Natural killer cell treated with Interleukin-12 subunit alpha and Interleukin-12 subunit beta and Interleukin-15 and Interleukin-18, amount 100 ng/mL, for 72 hours (primary cell): ENCODE measurements around the gene NECTIN3. TPM values are rescaled to one million over a fixed set of nuclear protein-coding genes. Genes with fewer than 3 reads are reported as not detected.

ENCODE experiments used
- ATAC-seq, 2 donors: fragments of 150-1000 bp; cut with Tn5 transposase in 1 of 2; sonication (Bioruptor Pico), chemical (Tn5 transposase) in 1 of 2; 2 replicates each; pipeline ENCODE4 v1.10.0; 2021
- DNase-seq: peaks from one replicate; pipeline ENCODE4 v3.0.0; 2022; ENCODE audit warnings: low spot score
- H3K27ac Mint-ChIP-seq, 2 donors: 1 replicate in 1 of 2; 2 replicates in 1 of 2; pipeline ENCODE4 v1.8.0; 2022; ENCODE audit warnings: mixed read lengths in 2 of 2, mild to moderate bottlenecking in 1 of 2, moderate library complexity in 1 of 2
- H3K27me3 Mint-ChIP-seq, 2 donors: 1 replicate in 1 of 2; 2 replicates in 1 of 2; pipeline ENCODE4 v1.8.0; 2022; ENCODE audit warnings: mixed read lengths in 2 of 2
- H3K36me3 Mint-ChIP-seq: one replicate; pipeline ENCODE4 v1.8.0; 2022; ENCODE audit warnings: mixed read lengths
- H3K4me1 Mint-ChIP-seq, 2 donors: 1 replicate in 1 of 2; 2 replicates in 1 of 2; pipeline ENCODE4 v1.8.0; 2022; ENCODE audit warnings: low read depth in 2 of 2, mixed read lengths in 2 of 2, mild to moderate bottlenecking in 1 of 2
- H3K4me3 Mint-ChIP-seq: one replicate; pipeline ENCODE4 v1.8.0; 2022; ENCODE audit warnings: mixed read lengths
- H3K9me3 Mint-ChIP-seq: 2 replicates; pipeline ENCODE4 v1.8.0; 2022; ENCODE audit warnings: mixed read lengths
- total RNA-seq, 2 donors: library from RNA; stranded (reverse); gene quantifications; one replicate each; pipeline ENCODE4 v1.2.3, GENCODE V29; 2022

NECTIN3 gene
- total RNA-seq, 2 donors from 2014 or later: 2.9 to 8.6 TPM

GRCh38 chr3:111106993-111107661, 35.5 kb downstream of the NECTIN3 start:
- no peaks in the 10 kb centered on the region for H3K36me3 Mint-ChIP-seq
- no peak overlapping the region for H3K27ac Mint-ChIP-seq
- peaks cover 17 to 18% of the 10 kb centered on the region in 2 donors for H3K27me3 Mint-ChIP-seq
- H3K4me1 Mint-ChIP-seq: no peaks in the 10 kb centered on the region
- ATAC-seq (no peak), DNase-seq (no peak)
- no peak overlapping the region for H3K4me3 Mint-ChIP-seq
- no peaks in the 10 kb centered on the region for H3K9me3 Mint-ChIP-seq

DNA sequence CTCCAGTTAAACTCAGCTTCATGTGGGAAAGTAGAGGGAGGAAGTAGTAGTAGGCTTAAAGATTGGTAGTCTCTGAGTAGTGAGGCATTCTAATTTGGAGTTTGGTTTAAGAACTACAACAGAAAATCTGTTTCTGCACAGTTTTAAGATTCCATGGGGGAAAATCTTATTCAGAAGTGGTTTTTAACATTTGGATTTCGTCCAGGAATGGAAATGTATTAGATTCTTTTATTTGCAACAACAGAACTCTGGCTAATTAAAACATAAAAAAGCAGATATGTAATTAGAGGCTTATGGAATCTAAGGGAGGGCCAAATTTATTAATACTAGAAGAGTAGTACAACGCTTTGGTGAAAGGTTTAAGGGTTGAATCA, 36.0 kb downstream of the NECTIN3 start:
- H3K36me3 Mint-ChIP-seq: no peaks in the 10 kb centered on the region
- no peaks in the 10 kb centered on the region for H3K9me3 Mint-ChIP-seq
- no peaks in the 10 kb centered on the region for H3K4me1 Mint-ChIP-seq
- H3K27ac Mint-ChIP-seq: no peak overlapping the region
- no peak for DNase-seq
- H3K27me3 Mint-ChIP-seq: peaks cover 13% of the 10 kb centered on the region in 2 donors
- ATAC-seq: no peak
- H3K4me3 Mint-ChIP-seq: no peak overlapping the region

GRCh38 chr3:111112913-111113312, 41.3 kb downstream of the NECTIN3 start:
- no peak overlapping the region for H3K27ac Mint-ChIP-seq
- DNase-seq: no peak
- no peak overlapping the region for H3K4me3 Mint-ChIP-seq
- no peaks in the 10 kb centered on the region for H3K4me1 Mint-ChIP-seq
- H3K36me3 Mint-ChIP-seq: no peaks in the 10 kb centered on the region
- H3K9me3 Mint-ChIP-seq: no peaks in the 10 kb centered on the region
- no peak for ATAC-seq
- peaks cover 0 to 5% of the 10 kb centered on the region in 2 donors for H3K27me3 Mint-ChIP-seq

- no peak overlapping the region for H3K4me3 Mint-ChIP-seq
- H3K27ac Mint-ChIP-seq: no peak overlapping the region
- DNase-seq (no peak), ATAC-seq (no peak)
- H3K27me3 Mint-ChIP-seq: peaks cover 0 to 5% of the 10 kb centered on the region in 2 donors
- no peaks in the 10 kb centered on the region for H3K36me3 Mint-ChIP-seq
- H3K9me3 Mint-ChIP-seq: no peaks in the 10 kb centered on the region
- H3K4me1 Mint-ChIP-seq: no peaks in the 10 kb centered on the region
Observed at GRCh38 chr3:111128884-111129283, 57.3 kb downstream of the NECTIN3 start.

- Mint-ChIP-seq H3K9me3 (no peaks in the 10 kb centered on the region), H3K36me3 (no peaks in the 10 kb centered on the region), H3K27ac (no peak overlapping the region), H3K4me1 (no peaks in the 10 kb centered on the region), H3K4me3 (no peak overlapping the region), H3K27me3 (peaks cover 0 to 6% of the 10 kb centered on the region in 2 donors)
- DNase-seq (no peak), ATAC-seq (no peak)
Observed at GRCh38 chr3:111130827-111131226, 59.2 kb downstream of the NECTIN3 start.

- ATAC-seq (no peak), DNase-seq (no peak)
- Mint-ChIP-seq H3K36me3 (no peaks in the 10 kb centered on the region), H3K27ac (no peak overlapping the region), H3K4me3 (no peak overlapping the region), H3K9me3 (no peaks in the 10 kb centered on the region), H3K27me3 (peaks cover 0 to 8% of the 10 kb centered on the region in 2 donors), H3K4me1 (no peaks in the 10 kb centered on the region)
Observed at GRCh38 chr3:111134302-111134701, 62.7 kb downstream of the NECTIN3 start.

DNA sequence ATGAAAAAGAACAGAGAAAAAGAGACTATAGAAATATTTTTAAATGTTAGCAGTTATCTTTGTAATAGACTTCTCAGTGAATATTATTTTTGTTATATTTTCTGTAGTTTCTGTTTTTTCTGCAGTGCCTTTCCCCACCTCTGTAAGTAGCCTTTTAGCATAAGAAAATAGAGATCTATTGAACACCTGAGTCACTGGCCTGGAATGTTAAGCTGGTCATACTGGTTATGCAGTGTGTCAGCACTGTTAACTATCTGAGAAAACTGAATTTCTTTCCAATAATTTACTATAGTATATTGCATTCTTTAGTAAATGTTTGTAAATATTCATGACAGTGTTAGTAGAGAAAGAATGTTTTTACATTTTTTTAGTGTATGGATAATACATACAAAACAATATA, 79.8 kb downstream of the NECTIN3 start:
- no peaks in the 10 kb centered on the region for H3K9me3 Mint-ChIP-seq
- peaks cover 0 to 13% of the 10 kb centered on the region in 2 donors for H3K27me3 Mint-ChIP-seq
- H3K36me3 Mint-ChIP-seq: no peaks in the 10 kb centered on the region
- H3K4me1 Mint-ChIP-seq: no peaks in the 10 kb centered on the region
- ATAC-seq: no peak
- no peak for DNase-seq
- H3K27ac Mint-ChIP-seq: no peak overlapping the region
- H3K4me3 Mint-ChIP-seq: no peak overlapping the region

DNA sequence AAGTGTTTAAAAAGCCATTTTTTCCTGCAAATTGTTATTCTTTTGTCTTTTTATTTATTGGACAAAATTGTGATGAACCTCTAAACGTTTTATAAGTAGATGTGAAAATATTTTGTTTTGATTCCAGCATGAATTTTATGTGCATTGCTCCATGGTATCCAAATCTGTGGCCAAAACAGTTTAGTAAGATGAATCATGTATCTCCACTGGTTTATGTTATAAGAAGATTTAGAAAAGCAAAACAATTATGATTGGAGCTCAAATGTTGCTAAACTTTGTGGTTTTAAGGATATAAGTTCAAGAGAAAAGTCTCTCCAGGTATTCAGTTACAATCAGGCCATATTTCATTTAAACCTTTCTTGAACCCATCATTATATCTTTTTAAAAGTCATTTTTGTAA, 80.9 kb downstream of the NECTIN3 start:
- H3K4me1 Mint-ChIP-seq: no peaks in the 10 kb centered on the region
- no peak overlapping the region for H3K4me3 Mint-ChIP-seq
- H3K27me3 Mint-ChIP-seq: peaks cover 0 to 13% of the 10 kb centered on the region in 2 donors
- H3K36me3 Mint-ChIP-seq: no peaks in the 10 kb centered on the region
- H3K27ac Mint-ChIP-seq: no peak overlapping the region
- ATAC-seq: no peak
- no peak for DNase-seq
- H3K9me3 Mint-ChIP-seq: no peaks in the 10 kb centered on the region

DNA sequence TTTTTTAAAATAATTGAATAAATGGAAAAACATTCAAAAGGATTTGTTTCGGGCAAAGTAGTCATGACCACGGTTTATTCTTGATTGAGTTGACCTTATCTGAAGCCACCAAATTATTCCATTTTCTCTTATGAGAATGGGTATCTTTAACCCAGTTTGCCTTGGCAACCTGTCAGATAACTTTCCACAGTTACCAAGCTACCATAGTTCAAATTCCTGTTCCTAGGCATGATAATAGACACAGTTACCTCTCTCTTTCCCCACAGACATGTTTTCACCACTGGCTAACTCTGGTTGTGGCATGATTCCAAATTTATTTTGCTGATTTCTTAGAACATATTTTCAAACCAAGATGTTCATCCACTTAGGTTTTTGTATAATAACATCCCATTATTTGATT, 84.9 kb downstream of the NECTIN3 start:
- no peak for DNase-seq
- no peak overlapping the region for H3K27ac Mint-ChIP-seq
- H3K4me3 Mint-ChIP-seq: no peak overlapping the region
- no peaks in the 10 kb centered on the region for H3K36me3 Mint-ChIP-seq
- peaks cover 0 to 3% of the 10 kb centered on the region in 2 donors for H3K27me3 Mint-ChIP-seq
- no peaks in the 10 kb centered on the region for H3K4me1 Mint-ChIP-seq
- no peaks in the 10 kb centered on the region for H3K9me3 Mint-ChIP-seq
- no peak for ATAC-seq

- H3K4me1 Mint-ChIP-seq: no peaks in the 10 kb centered on the region
- H3K4me3 Mint-ChIP-seq: no peak overlapping the region
- no peaks in the 10 kb centered on the region for H3K9me3 Mint-ChIP-seq
- DNase-seq: no peak
- H3K27me3 Mint-ChIP-seq: no peaks in the 10 kb centered on the region
- H3K36me3 Mint-ChIP-seq: no peaks in the 10 kb centered on the region
- no peak for ATAC-seq
- no peak overlapping the region for H3K27ac Mint-ChIP-seq
Observed at GRCh38 chr3:111159391-111159790, 87.8 kb downstream of the NECTIN3 start.

DNA sequence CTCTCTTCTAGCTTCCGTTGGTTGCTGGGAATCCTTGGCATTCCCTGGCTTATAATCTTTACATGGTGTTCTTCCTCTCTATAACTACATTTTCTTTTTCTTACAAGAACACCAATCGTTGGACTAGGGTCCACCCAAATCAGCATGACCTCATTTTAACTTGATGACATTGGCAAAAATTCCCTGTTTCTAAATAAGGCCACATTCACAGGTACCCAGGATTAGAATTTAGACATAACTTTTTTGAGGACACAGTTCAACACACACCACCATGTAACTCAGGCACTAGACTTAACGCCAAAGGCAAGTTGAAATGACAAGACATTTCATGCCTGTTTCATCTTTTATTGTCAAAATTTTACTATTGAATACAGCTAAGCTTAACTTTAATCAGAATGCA, 93.0 kb downstream of the NECTIN3 start:
- ATAC-seq: no peak
- no peaks in the 10 kb centered on the region for H3K36me3 Mint-ChIP-seq
- H3K4me1 Mint-ChIP-seq: no peaks in the 10 kb centered on the region
- no peak overlapping the region for H3K4me3 Mint-ChIP-seq
- H3K9me3 Mint-ChIP-seq: no peaks in the 10 kb centered on the region
- no peak overlapping the region for H3K27ac Mint-ChIP-seq
- peaks cover 0 to 2% of the 10 kb centered on the region in 2 donors for H3K27me3 Mint-ChIP-seq
- DNase-seq: no peak

GRCh38 chr3:111165411-111165810, 93.8 kb downstream of the NECTIN3 start:
- no peaks in the 10 kb centered on the region for H3K4me1 Mint-ChIP-seq
- ATAC-seq (no peak), DNase-seq (no peak)
- H3K36me3 Mint-ChIP-seq: no peaks in the 10 kb centered on the region
- H3K4me3 Mint-ChIP-seq: no peak overlapping the region
- peaks cover 0 to 5% of the 10 kb centered on the region in 2 donors for H3K27me3 Mint-ChIP-seq
- no peaks in the 10 kb centered on the region for H3K9me3 Mint-ChIP-seq
- H3K27ac Mint-ChIP-seq: no peak overlapping the region

DNA sequence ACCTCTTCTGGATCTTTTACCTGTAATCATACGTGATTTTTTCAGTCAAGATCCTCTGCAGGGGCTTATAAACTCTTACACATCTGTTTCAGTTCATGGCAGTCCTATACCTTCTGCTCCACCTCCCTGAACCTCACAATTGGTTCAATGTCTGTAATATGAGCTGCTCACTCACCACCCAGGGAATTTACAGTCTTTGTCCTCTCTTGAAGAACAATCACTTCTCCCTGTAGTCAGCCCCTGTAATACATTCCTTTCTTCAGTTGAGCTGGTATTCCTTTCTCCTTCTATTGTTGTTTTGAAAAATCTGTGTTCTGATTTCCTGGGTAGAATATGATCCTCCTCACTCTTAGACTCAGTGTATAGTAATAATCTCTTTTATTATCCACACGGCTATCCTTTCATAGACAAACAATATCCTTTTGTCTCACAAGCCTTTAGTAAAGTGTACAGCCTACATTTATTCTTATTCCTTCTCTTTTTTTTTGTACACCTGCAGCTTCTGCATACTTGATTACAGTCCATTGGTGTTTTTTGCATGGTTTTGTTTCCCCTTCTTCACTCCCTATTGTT, 101.8 kb downstream of the NECTIN3 start:
- no peak overlapping the region for H3K27ac Mint-ChIP-seq
- no peaks in the 10 kb centered on the region for H3K4me1 Mint-ChIP-seq
- H3K27me3 Mint-ChIP-seq: peaks cover 0 to 3% of the 10 kb centered on the region in 2 donors
- no peak for DNase-seq
- no peak for ATAC-seq
- H3K36me3 Mint-ChIP-seq: no peaks in the 10 kb centered on the region
- no peak overlapping the region for H3K4me3 Mint-ChIP-seq
- H3K9me3 Mint-ChIP-seq: no peaks in the 10 kb centered on the region

GRCh38 chr3:111173906-111174305, 102.3 kb downstream of the NECTIN3 start:
- no peaks in the 10 kb centered on the region for H3K36me3 Mint-ChIP-seq
- H3K4me3 Mint-ChIP-seq: no peak overlapping the region
- peak in 1 of 2 donors; percentile 52 for ATAC-seq

GRCh38 chr3:111190518-111190917, 118.9 kb downstream of the NECTIN3 start:
- no peaks in the 10 kb centered on the region for H3K36me3 Mint-ChIP-seq
- H3K4me3 Mint-ChIP-seq: no peak overlapping the region
- ATAC-seq (no peak), DNase-seq (no peak)
- H3K27me3 Mint-ChIP-seq: peaks cover 0 to 4% of the 10 kb centered on the region in 2 donors
- no peak overlapping the region for H3K27ac Mint-ChIP-seq
- H3K4me1 Mint-ChIP-seq: no peaks in the 10 kb centered on the region
- H3K9me3 Mint-ChIP-seq: no peaks in the 10 kb centered on the region

More at GRCh38 chr3:111173906-111174305, 102.3 kb downstream of the NECTIN3 start:
- Mint-ChIP-seq H3K9me3 (no peaks in the 10 kb centered on the region), H3K27ac (no peak overlapping the region), H3K27me3 (peaks cover 0 to 3% of the 10 kb centered on the region in 2 donors), H3K4me1 (no peaks in the 10 kb centered on the region)
- DNase-seq: no peak
